Fibroblast of mammary gland (primary cell): ENCODE results near the gene DSCAML1.

Source experiments
- DNase-seq: peaks from one replicate; pipeline ENCODE4 v3.0.0-alpha.2; 2010; ENCODE audit warnings: low read depth
- H3K4me3 ChIP-seq: 2 replicates; pipeline ENCODE4 v1.5.1; 2011; ENCODE audit warnings: low read depth, mild to moderate bottlenecking, low read length, moderate library complexity; ENCODE audit not compliant: control insufficient read depth
- TF ChIP-seq, protein P1 (sequence below): conservative IDR thresholded peaks from 2 replicates; pipeline ENCODE4 v1.5.1; 2011; ENCODE audit warnings: low read depth, low read length, inconsistent platforms; ENCODE audit not compliant: control insufficient read depth, insufficient read depth

The DSCAML1 gene

DNA sequence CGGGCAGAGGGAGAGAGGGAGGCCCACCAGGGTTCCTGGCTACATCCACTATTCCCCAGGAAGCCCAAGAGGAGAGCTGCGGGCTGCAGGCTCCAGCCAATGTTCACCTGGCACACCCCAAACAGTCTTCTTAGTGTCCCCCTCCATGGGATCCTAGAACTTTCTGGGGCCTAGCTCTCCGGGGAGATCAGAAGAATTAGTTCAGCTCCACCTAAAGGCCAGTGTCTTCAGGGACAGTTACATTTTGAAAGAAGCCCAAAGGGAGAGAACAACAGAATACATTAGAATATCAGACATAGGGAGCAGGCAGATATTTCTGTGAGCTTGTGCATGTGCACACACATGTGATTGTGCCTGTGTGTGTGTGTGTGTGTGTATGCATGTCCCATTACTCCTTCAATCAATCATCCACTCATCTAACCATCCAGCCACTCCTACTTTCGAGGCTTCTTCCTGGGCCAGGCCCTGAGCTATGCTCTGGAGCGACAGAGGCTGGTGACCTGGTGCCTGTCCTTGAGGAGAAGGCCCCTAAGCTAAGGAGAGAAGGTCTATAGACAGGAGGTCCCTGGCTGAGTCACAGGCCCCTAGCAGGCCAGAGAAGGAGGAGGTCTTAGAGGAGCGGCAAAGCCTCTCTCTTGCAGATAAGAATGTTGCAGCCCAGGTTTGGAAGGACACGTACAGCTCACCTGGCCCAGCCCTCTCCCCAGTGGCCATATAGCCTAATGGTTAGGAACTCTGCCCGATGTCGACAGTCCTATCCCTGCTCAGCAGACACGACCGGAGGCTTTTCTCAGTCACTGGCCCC, 165.5 kb downstream of the DSCAML1 start:
- TF ChIP-seq, protein P1, sequence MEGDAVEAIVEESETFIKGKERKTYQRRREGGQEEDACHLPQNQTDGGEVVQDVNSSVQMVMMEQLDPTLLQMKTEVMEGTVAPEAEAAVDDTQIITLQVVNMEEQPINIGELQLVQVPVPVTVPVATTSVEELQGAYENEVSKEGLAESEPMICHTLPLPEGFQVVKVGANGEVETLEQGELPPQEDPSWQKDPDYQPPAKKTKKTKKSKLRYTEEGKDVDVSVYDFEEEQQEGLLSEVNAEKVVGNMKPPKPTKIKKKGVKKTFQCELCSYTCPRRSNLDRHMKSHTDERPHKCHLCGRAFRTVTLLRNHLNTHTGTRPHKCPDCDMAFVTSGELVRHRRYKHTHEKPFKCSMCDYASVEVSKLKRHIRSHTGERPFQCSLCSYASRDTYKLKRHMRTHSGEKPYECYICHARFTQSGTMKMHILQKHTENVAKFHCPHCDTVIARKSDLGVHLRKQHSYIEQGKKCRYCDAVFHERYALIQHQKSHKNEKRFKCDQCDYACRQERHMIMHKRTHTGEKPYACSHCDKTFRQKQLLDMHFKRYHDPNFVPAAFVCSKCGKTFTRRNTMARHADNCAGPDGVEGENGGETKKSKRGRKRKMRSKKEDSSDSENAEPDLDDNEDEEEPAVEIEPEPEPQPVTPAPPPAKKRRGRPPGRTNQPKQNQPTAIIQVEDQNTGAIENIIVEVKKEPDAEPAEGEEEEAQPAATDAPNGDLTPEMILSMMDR, result no peak
- no peak overlapping the region for H3K4me3 ChIP-seq
- DNase-seq, result no peak

DNA sequence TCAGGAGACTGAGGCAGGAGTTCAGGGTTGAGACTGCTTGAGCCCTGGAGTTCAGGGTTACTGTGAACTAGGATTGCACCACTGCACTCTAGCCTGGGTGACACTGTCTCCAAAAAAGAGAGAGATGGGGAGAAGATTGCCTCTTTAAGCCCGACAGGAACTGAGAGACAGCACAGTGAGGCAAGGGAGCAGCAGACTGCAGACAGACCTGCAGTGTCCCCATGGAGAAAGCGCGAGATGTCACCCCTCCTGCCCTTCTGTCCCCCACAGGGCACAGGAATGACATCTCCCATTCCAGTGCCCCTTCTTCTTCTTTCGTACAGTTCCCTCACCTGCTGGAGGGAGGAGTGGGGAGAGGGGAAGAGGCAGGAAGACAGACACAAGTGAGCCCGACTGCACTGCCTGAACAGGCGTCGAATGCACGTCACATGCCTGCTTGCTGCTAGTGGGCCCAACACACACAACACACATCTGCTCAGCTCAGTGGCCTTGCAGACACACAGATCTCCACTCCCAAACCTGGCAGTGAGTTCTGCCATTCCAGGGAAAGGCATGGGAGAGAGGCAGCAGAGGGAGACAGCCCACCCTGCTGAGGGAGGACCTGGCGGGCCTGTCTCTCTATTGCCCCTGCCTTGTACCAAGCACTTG, 167.0 kb downstream of the DSCAML1 start:
- DNase-seq, result no peak
- TF ChIP-seq, protein P1, result no peak

DNA sequence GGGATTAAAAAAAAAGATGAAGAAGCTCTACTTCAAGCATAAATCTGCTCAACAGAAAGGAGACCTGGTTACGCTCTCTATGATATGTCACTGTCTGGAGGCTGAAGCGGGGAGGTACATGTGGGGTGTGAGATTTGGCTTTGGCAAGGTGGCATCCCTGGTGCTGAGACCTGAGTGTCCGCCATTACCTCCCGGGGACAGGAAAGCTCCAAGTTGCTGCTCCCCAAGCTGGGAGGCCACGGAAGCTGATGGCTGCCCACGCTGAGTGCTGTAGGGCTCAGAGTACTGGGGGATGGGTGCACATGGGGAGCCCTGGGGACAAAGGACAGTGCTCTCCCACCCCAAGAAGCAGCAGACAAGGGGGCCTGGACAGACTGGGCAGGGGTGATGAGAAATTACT, 167.9 kb downstream of the DSCAML1 start:
- DNase-seq, result no peak
- H3K4me3 ChIP-seq, result no peak overlapping the region
- TF ChIP-seq, protein P1, result no peak

More for the DNA sequence above, 167.0 kb downstream of the DSCAML1 start:
- no peak overlapping the region for H3K4me3 ChIP-seq

DNA sequence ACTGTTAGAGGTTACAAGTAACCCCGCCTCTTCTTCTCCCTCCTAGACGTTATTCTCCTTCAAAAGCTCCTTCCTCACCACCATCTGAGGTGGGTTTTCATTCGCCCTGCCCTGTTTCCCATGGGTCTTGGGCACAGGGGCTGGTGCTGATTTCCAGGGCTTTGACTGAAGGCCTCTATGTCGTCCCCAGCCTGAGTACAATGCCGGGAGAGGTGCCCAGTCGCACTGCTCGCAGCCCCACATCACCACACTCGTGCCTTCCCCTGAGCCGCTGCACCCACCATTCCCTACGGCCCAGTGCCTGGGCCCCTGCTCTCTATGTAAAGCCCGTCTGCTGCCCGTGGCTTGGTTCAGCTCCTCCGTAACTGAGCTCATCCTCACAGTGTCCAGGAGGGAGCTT, 169.8 kb downstream of the DSCAML1 start:
- no peak for DNase-seq
- TF ChIP-seq, protein P1, result no peak
- no peak overlapping the region for H3K4me3 ChIP-seq

DNA sequence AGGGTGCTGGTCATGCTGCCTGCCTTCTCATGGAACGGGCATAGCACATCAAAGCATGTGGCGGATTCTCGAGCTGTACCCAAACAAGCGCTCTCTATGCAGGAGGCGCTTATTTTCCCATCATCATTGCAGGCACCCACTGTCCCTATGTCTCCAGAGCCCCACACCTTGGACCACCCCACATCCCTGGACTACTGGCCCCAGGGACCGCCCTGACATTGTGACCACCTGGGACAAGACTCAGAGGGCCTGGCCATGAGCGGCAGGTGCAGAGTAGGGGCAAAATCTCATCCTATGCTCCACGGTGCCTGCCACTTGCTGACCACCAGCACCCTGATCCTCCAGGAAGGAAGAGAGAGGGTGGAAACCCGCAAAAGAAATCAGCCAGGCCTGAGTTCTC, 170.4 kb downstream of the DSCAML1 start:
- no peak overlapping the region for H3K4me3 ChIP-seq
- TF ChIP-seq, protein P1, result no peak
- DNase-seq, result no peak

DNA sequence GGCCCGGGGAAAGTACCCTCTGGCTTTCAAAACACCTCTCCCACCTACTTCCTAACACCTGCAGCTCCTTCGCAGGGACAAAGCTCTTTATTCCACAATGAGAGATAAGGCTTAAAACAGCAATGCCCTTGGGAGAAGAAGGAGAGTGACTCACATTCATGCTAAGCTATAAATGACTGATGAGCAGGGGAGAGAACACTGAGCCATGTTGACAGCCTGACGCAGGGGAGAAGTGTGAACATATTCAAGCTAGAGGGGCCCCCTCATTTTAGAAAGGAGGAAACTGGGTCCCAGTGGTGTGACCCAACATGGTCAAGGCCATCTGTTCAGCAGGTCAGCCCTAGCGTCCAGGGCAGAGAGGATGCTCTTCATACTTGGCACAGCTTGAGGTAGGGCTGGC, 171.8 kb downstream of the DSCAML1 start:
- DNase-seq, result no peak
- no peak overlapping the region for H3K4me3 ChIP-seq
- TF ChIP-seq, protein P1, result no peak
